ENCODE data around the gene PROZ.
"Not testable (repeated sequence)": the region's sequence is repeated elsewhere in the genome, so short reads cannot be mapped to it uniquely, and the experiment has no call there.

DNA sequence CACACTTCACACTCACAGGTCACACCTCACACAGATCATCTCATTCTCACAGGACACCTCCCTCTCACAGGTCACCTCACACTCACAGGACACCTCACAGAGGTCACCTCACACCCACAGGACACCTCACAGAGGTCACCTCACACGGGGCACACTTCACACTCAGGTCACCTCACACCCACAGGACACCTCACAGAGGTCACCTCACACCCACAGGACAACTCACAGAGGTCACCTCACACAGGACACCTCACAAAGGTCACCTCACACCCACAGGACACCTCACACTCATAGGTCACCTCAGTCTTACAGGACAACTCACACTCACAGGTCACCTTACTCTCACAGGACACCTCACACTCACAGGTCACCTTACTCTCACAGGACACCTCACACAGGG, 46.0 kb upstream of the PROZ start:
- not testable (repeated sequence) for TF ChIP-seq EZH2 (IDR thresholded peaks at IDR 0.05); POLR2AphosphoS5 (IDR thresholded peaks at IDR 0.05; ENCODE audit: borderline replicate concordance, low read depth, low read length); FOXP2 (optimal IDR thresholded peaks at IDR 0.05; ENCODE audit: control extremely low read depth, extremely low read length, insufficient read depth)
